K562 (cell line): ENCODE results near the gene BCAN. TPM values are rescaled to one million over a fixed set of nuclear protein-coding genes. Genes with fewer than 3 reads are reported as not detected.

Experiments
- ATAC-seq: fragments of 200-7000 bp; cut with Tn5 transposase; 3 replicates; pipeline ENCODE4 v1.9.1; 2020; ENCODE audit warnings: moderate library complexity
- BruUV-seq: library from RNA; stranded (reverse); fragments of 400-500 nt; replicated peaks from 2 replicates; lab custom pipeline; 2021; lab: Mats Ljungman, UMichigan
- CTCF ChIA-PET: fragments of 300-600 bp; formaldehyde crosslinking; extraction: SDS; loops from one replicate; lab custom pipeline; 2021; ENCODE audit warnings: low intra/inter-chr PET ratio; lab: Yijun Ruan, JAX
- POLR2A ChIA-PET: fragments of 300-600, 350-650 bp; sonication (Branson Sonifier 250); formaldehyde crosslinking; extraction: SDS; loops from one replicate; lab custom pipeline; 2021; ENCODE audit warnings: antibody characterized with exemption, inconsistent platforms; lab: Yijun Ruan, JAX
- DNase-seq, 4 experiments: peaks; one replicate each; pipeline versions ENCODE4 v3.0.0 to v3.0.0-alpha.2; 2011 to 2018; ENCODE audit warnings: low spot score in 3 of 4, mixed read lengths in 3 of 4; ENCODE audit errors: extremely low read depth in 1 of 4
- FAIRE-seq: peaks from 2 replicates; lab custom pipeline; 2011; peaks lifted over from hg19 to GRCh38; lab: Jason Lieb, UNC
- H2AFZ ChIP-seq: 2 replicates; pipeline ENCODE4 v1.6.0; 2011; ENCODE audit warnings: low read depth, low read length, control low read depth, inconsistent platforms
- H3K27ac ChIP-seq: fragments of 200-600 bp; 3 replicates; pipeline ENCODE4 v1.8.0; 2011; ENCODE audit warnings: low read depth, mild to moderate bottlenecking, control low read depth, inconsistent platforms, low read length, moderate library complexity, mixed read lengths; ENCODE audit errors: extremely low read depth
- H3K27me3 ChIP-seq, 2 experiments: fragments of 300-600 bp in 1 of 2; 2 replicates in 1 of 2; 3 replicates in 1 of 2; pipeline versions ENCODE4 v1.6.0 to v1.8.0; 2011; ENCODE audit warnings: inconsistent platforms in 2 of 2, low read length in 2 of 2, mild to moderate bottlenecking in 1 of 2, mixed read lengths in 1 of 2, moderate library complexity in 1 of 2; ENCODE audit not compliant: control insufficient read depth in 2 of 2, insufficient read depth in 2 of 2
- H3K36me3 ChIP-seq: fragments of 300-600 bp; 3 replicates; pipeline ENCODE4 v1.8.0; 2011; ENCODE audit warnings: mild to moderate bottlenecking, low read length, inconsistent platforms; ENCODE audit not compliant: control insufficient read depth, insufficient read depth
- H3K4me1 ChIP-seq, 2 experiments: fragments of 200-600 bp in 1 of 2; replicated peaks in 1 of 2; 2 replicates in 1 of 2; 3 replicates in 1 of 2; pipeline versions ENCODE4 v1.5.1 to v1.8.0; 2011; ENCODE audit warnings: inconsistent platforms in 2 of 2, low read length in 2 of 2, mild to moderate bottlenecking in 1 of 2, mixed read lengths in 1 of 2, moderate library complexity in 1 of 2; ENCODE audit not compliant: control insufficient read depth in 2 of 2, insufficient read depth in 2 of 2
- H3K4me2 ChIP-seq: 2 replicates; pipeline ENCODE4 v1.6.1; 2011; ENCODE audit warnings: low read length, control low read depth, inconsistent platforms, mixed read lengths; ENCODE audit not compliant: insufficient read depth
- H3K4me3 ChIP-seq: fragments of 200-600 bp; sonication (generic), shearing (Covaris generic); 2 replicates; pipeline ENCODE4 v1.5.1; 2016; ENCODE audit warnings: control low read depth, inconsistent platforms
- H3K79me2 ChIP-seq: fragments of 200-600 bp; 3 replicates; pipeline ENCODE4 v1.8.0; 2011; ENCODE audit warnings: low read length, inconsistent platforms; ENCODE audit not compliant: control insufficient read depth, insufficient read depth
- H3K9ac ChIP-seq, 2 experiments: 2 replicates each; pipeline versions ENCODE4 v1.6.0 to v1.6.1; 2011; ENCODE audit warnings: low read depth in 2 of 2, low read length in 2 of 2, control low read depth in 1 of 2, inconsistent platforms in 1 of 2, mild to moderate bottlenecking in 1 of 2, mixed read lengths in 1 of 2; ENCODE audit not compliant: insufficient read depth in 1 of 2
- H3K9me1 ChIP-seq: one replicate; pipeline ENCODE4 v1.6.0; 2011; ENCODE audit warnings: inconsistent platforms, mild to moderate bottlenecking, low read length, moderate library complexity; ENCODE audit not compliant: control insufficient read depth, insufficient read depth
- H3K9me3 ChIP-seq: replicated peaks from 2 replicates; pipeline ENCODE4 v1.5.1; 2011; ENCODE audit warnings: low read depth, low read length, inconsistent platforms; ENCODE audit not compliant: control insufficient read depth, insufficient read depth
- H4K20me1 ChIP-seq: replicated peaks from 2 replicates; pipeline ENCODE4 v1.6.1; 2011; ENCODE audit warnings: low read length, inconsistent platforms, mixed read lengths; ENCODE audit not compliant: control insufficient read depth, insufficient read depth
- ARID2 ChIP-seq: fragments of 450-650 bp; IDR thresholded peaks from 2 replicates; pipeline ENCODE4 v1.6.1; 2017; ENCODE audit warnings: antibody characterized with exemption, mild to moderate bottlenecking
- DEAF1 ChIP-seq: fragments of 450-650 bp; formaldehyde crosslinking; IDR thresholded peaks from 2 replicates; pipeline ENCODE4 v1.4.0; 2020; ENCODE audit warnings: mild to moderate bottlenecking, moderate library complexity
- FOXA1 ChIP-seq: fragments of 450-650 bp; IDR thresholded peaks from 2 replicates; pipeline ENCODE4 v1.6.1; 2016; ENCODE audit warnings: mild to moderate bottlenecking, borderline replicate concordance
- HINFP ChIP-seq: fragments of 450-650 bp; conservative IDR thresholded peaks from 2 replicates; pipeline ENCODE4 v1.6.1; 2016; ENCODE audit warnings: missing genetic modification characterization, low read depth, mild to moderate bottlenecking, control low read depth, missing compliant biosample characterization
- JUND ChIP-seq, 2 experiments: IDR thresholded peaks; 2 replicates in 1 of 2; 3 replicates in 1 of 2; pipeline ENCODE4 v1.6.1; 2011; ENCODE audit warnings: borderline replicate concordance in 2 of 2, low read depth in 2 of 2, low read length in 2 of 2, improper control_type of control experiment in 1 of 2, missing biosample characterization in 1 of 2, missing genetic modification characterization in 1 of 2, missing genetic modification reagents in 1 of 2
- KDM5B ChIP-seq: fragments of 200-600 bp; sonication (generic); IDR thresholded peaks from 2 replicates; pipeline ENCODE4 v1.6.1; 2012; ENCODE audit warnings: low read depth, mild to moderate bottlenecking, moderate library complexity, low read length, control low read depth, inconsistent platforms; ENCODE audit not compliant: insufficient replicate concordance
- KLF10 ChIP-seq: fragments of 250-450 bp; sonication (Bioruptor Pico); IDR thresholded peaks from 2 replicates; pipeline ENCODE4 v1.6.1; 2021; ENCODE audit warnings: matching md5 sums
- MAX ChIP-seq: sonication (generic); formaldehyde crosslinking; IDR thresholded peaks from 2 replicates; pipeline ENCODE4 v1.9.0; 2022; ENCODE audit warnings: mild to moderate bottlenecking, missing genetic modification reagents
- MXI1 ChIP-seq: IDR thresholded peaks from 2 replicates; pipeline ENCODE4 v1.6.1; 2011; ENCODE audit warnings: low read depth, mild to moderate bottlenecking, improper control_type of control experiment, low read length
- NFE2L1 ChIP-seq: fragments of 450-650 bp; IDR thresholded peaks from 2 replicates; pipeline ENCODE4 v1.6.1; 2016; ENCODE audit warnings: missing genetic modification characterization, low read depth, mild to moderate bottlenecking, missing compliant biosample characterization, moderate library complexity, borderline replicate concordance
- OTX1 ChIP-seq: fragments of 450-650 bp; formaldehyde crosslinking; IDR thresholded peaks from 2 replicates; pipeline ENCODE4 v1.4.0; 2022; ENCODE audit warnings: mild to moderate bottlenecking
- SREBF1 ChIP-seq: fragments of 150-350 bp; IDR thresholded peaks from 2 replicates; pipeline ENCODE4 v1.6.1; 2014; ENCODE audit warnings: antibody characterized with exemption, low read depth, low read length, borderline replicate concordance
- ZNF511 ChIP-seq: sonication (generic); formaldehyde crosslinking; IDR thresholded peaks from 2 replicates; pipeline ENCODE4 v1.8.0; 2022; ENCODE audit warnings: mild to moderate bottlenecking, missing genetic modification reagents
- ZNF76 ChIP-seq: fragments of 250-450 bp; sonication (Bioruptor Pico); IDR thresholded peaks from 2 replicates; pipeline ENCODE4 v1.4.0; 2020; ENCODE audit warnings: mild to moderate bottlenecking, moderate library complexity, borderline replicate concordance
- WGBS: fragments of 100-300 bp; shearing (Covaris generic); methylation state at CpG from one replicate; pipeline ENCODE4 v1.1.6; 2016; ENCODE audit warnings: low coverage, mixed read lengths; ENCODE audit not compliant: insufficient coverage; ENCODE audit errors: missing lambda C conversion rate; 5-methylcytosine and 5-hydroxymethylcytosine counted together
- in situ Hi-C: fragments of 300-500 bp; cut with MboI; formaldehyde crosslinking; loops from 4 replicates; pipeline ENCODE4 v1.15.0; 2018; ENCODE audit warnings: inconsistent platforms, mixed read lengths
- intact Hi-C: fragments of 100-400 bp; cut with micrococcal nuclease; formaldehyde crosslinking; loops from 2 replicates; pipeline ENCODE4 v1.14.2; 2022
- polyA plus RNA-seq, 8 experiments: library from polyadenylated mRNA; depleted of rRNA in 4 of 8; stranded (reverse) in 5 of 8; unstranded in 3 of 8; fragments of >200 nt; fragmentation: Nextera tagmentation in 2 of 8; fragmentation: Illumina TruSeq in 1 of 8; extraction: Ambion mirVana in 2 of 8; extraction: Trizol in 1 of 8; gene quantifications; 2 replicates each; pipeline versions ENCODE4 v1.2.1 to v1.2.3, GENCODE V29; 2011 to 2014; ENCODE audit warnings: inconsistent platforms in 1 of 8, missing spikeins in 1 of 8
- total RNA-seq, 7 experiments: library from RNA; depleted of rRNA in 6 of 7; stranded (reverse); fragments of >200 nt in 6 of 7; fragmentation: Illumina TruSeq in 2 of 7; extraction: Trizol in 2 of 7; gene quantifications; 2 replicates each; pipeline versions ENCODE4 v1.2.1 to v1.2.3, GENCODE V29; 2011 to 2021; ENCODE audit warnings: low replicate concordance in 1 of 7

Gene BCAN
- total and polyA plus RNA-seq, 9 of the 15 experiments (the other 6 are each of a cell fraction or from before 2014, with no cell fraction given), result 0.04 to 0.33 (median 0.14) TPM; not detected in 5

- DNase-seq, result peak; percentile 74 to 87 (median 78)
- H3K27me3 ChIP-seq, result peaks cover 6 to 9% of the 10 kb centered on the region in 2 experiments; a peak in 4 of 5 replicates
- no peak for TF ChIP-seq ZNF76 (CRISPR knock-in tag)
- no peak for TF ChIP-seq KDM5B
- no peak; the same call in 1 of the 2 replicates for TF ChIP-seq ZNF511 (CRISPR knock-in tag)
- no peak for TF ChIP-seq HINFP (tag)
- TF ChIP-seq ARID2, result peak; percentile 96
- no peak for TF ChIP-seq MAX (CRISPR knock-in tag)
- no peak for TF ChIP-seq NFE2L1
- TF ChIP-seq SREBF1, result no peak
- TF ChIP-seq JUND (IDR thresholded peaks at IDR 0.05; ENCODE audit: borderline replicate concordance, low read depth, low read length), result peak; percentile 30; the same call in 1 of the 2 replicates
- TF ChIP-seq JUND (tag; IDR thresholded peaks at IDR 0.05; ENCODE audit: borderline replicate concordance, low read depth, low read length), result peak; percentile 63; the same call in 2 of the 3 replicates
- peak; percentile 19; the same call in 1 of the 2 replicates for TF ChIP-seq OTX1
- TF ChIP-seq KLF10 (CRISPR knock-in tag), result no peak
- TF ChIP-seq MXI1, result 0 out of 2 replicates have a peak, but pooled peaks have one; percentile 15
- TF ChIP-seq DEAF1 (CRISPR knock-in tag), result peak; percentile 98
- no peak for TF ChIP-seq FOXA1
Measured at GRCh38 chr1:156677616-156678596, 36.0 kb downstream of the BCAN start.

More at GRCh38 chr1:156677616-156678596, 36.0 kb downstream of the BCAN start:
- Histone ChIP-seq H2AFZ (peak overlapping the region; percentile 88), H3K36me3 (no peaks in the 10 kb centered on the region), H3K9me1 (no peaks in the 10 kb centered on the region), H4K20me1 (no peaks in the 10 kb centered on the region), H3K9ac (peak overlapping the region; percentile 58 to 90), H3K9me3 (no peaks in the 10 kb centered on the region), H3K79me2 (no peaks in the 10 kb centered on the region; the same call in 2 of the 3 replicates), H3K4me2 (peak overlapping the region; percentile 82), H3K4me1 (peaks cover 22 to 44% of the 10 kb centered on the region in 2 experiments), H3K4me3 (peak overlapping the region; percentile 7; the same call in 1 of the 2 replicates), H3K27ac (peak overlapping the region; percentile 53; the same call in 2 of the 3 replicates)
- POLR2A ChIA-PET, result interaction anchor here (0.6 to 3.1 kb wide), 10 partner anchors 14 to 560 kb away, joined by 3 to 24 read pairs (median 4); partner anchors contain the start of gene MRPL24
- in situ Hi-C loops (no loop called here), intact Hi-C loops (loop anchor here (1.0 kb wide), 2 partner anchors 18 to 51 kb away; no protein-coding TSS in a partner anchor)
- WGBS, result 6% methylated on average over 22 of the region's 22 CpGs
- FAIRE-seq (peak; percentile 98), ATAC-seq (peak; percentile 79)
- BruUV-seq, result no TSS peak
- CTCF ChIA-PET, result interaction anchor here (0.5 to 4.8 kb wide), 6 partner anchors 11 to 221 kb away, joined by 3 to 110 read pairs (median 6); no protein-coding TSS in a partner anchor
